HG03175 (cell line): Measurements from ENCODE around the gene MEX3A.
A peak's percentile ranks its signal among the peaks of the same experiment; 100 is the strongest.
"Not testable (repeated sequence)": the region's sequence is repeated elsewhere in the genome, so short reads cannot be mapped to it uniquely, and the experiment has no call there.

Source experiments
- ATAC-seq: cut with Tn5 transposase; IDR thresholded peaks from one replicate; pipeline ENCODE4 v1.9.1; 2021; ENCODE audit warnings: mild to moderate bottlenecking, moderate library complexity; ENCODE audit not compliant: unreplicated experiment

Gene MEX3A

GRCh38 chr1:156118177-156118868 lies 36.1 kb upstream of the MEX3A start:
- ATAC-seq: no peak

- no peak for ATAC-seq
Measured at GRCh38 chr1:156117414-156118176, 35.3 kb upstream of the MEX3A start.

- ATAC-seq: not testable (repeated sequence)
Measured at GRCh38 chr1:156116731-156117130, 34.5 kb upstream of the MEX3A start.

GRCh38 chr1:156115514-156116374 lies 33.5 kb upstream of the MEX3A start:
- no peak for ATAC-seq

- ATAC-seq: peak; percentile 21
Measured at GRCh38 chr1:156114919-156115513, 32.8 kb upstream of the MEX3A start.

GRCh38 chr1:156114101-156114918 lies 32.0 kb upstream of the MEX3A start, which contains the start of gene LMNA:
Gene LMNA, plus strand, starts transcription at chr1:156114711. Its CDS starts 208 bp downstream, at chr1:156114919.
- ATAC-seq: peak; percentile 58

- ATAC-seq: no peak
Measured at GRCh38 chr1:156113282-156113950, 31.2 kb upstream of the MEX3A start.

- no peak for ATAC-seq
Measured at GRCh38 chr1:156112276-156113137, 30.2 kb upstream of the MEX3A start.

- no peak for ATAC-seq
Measured at GRCh38 chr1:156111355-156111962, 29.2 kb upstream of the MEX3A start.

GRCh38 chr1:156110252-156110651 lies 28.0 kb upstream of the MEX3A start:
- ATAC-seq: no peak

- no peak for ATAC-seq
Measured at GRCh38 chr1:156108664-156109241, 26.5 kb upstream of the MEX3A start.

- no peak for ATAC-seq
Measured at GRCh38 chr1:156108057-156108456, 25.8 kb upstream of the MEX3A start.

GRCh38 chr1:156106624-156107488 lies 24.6 kb upstream of the MEX3A start:
- ATAC-seq: no peak

- ATAC-seq: no peak
Measured at GRCh38 chr1:156104861-156105832, 22.9 kb upstream of the MEX3A start.

GRCh38 chr1:156104065-156104810 lies 22.0 kb upstream of the MEX3A start:
- no peak for ATAC-seq
